GM18505 (cell line): ENCODE measurements around the gene CDKN2B-AS1.
"Not testable (repeated sequence)": the region's sequence is repeated elsewhere in the genome, so short reads cannot be mapped to it uniquely, and the experiment has no call there.

Experiments used
- ATAC-seq: cut with Tn5 transposase; IDR thresholded peaks from one replicate; pipeline ENCODE4 v1.9.1; 2021; ENCODE audit not compliant: unreplicated experiment
- POLR2A ChIP-seq: IDR thresholded peaks from 4 replicates; pipeline ENCODE4 v1.6.1; 2011; ENCODE audit warnings: borderline replicate concordance; ENCODE audit not compliant: insufficient read depth, insufficient read length; ENCODE audit errors: extremely low read depth

Gene CDKN2B-AS1

GRCh38 chr9:22050924-22051323 is 56.3 kb downstream of the CDKN2B-AS1 start:
- TF ChIP-seq POLR2A = no peak

DNA sequence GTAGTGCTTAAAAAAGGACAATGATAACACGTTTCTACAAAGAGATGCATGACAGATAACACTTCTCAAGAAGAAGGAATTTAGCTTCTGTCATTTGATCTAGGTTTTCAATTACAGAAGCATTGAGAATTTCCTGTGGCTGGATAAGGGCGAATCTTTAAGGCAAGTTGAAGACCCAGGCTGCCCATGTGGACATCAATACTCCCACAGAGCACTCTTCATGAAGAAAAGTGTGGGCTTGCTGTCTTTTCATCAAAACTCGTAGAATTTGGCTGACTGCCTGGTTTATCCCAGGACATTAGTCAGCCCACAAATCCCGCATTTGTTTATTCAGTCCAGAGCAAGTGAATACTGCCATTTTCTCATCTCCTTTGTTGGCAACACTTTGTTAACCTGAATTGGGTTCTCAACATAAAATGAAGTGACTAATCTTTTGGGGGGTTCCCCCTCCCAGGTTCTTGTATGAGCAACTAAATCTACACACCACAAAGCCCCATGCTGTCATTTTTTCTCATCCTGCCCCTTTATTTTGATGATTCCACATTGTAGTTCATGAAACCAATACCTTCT is 57.9 kb downstream of the CDKN2B-AS1 start:
- no peak for ATAC-seq
- no peak for TF ChIP-seq POLR2A

More at GRCh38 chr9:22050924-22051323, 56.3 kb downstream of the CDKN2B-AS1 start:
- peak; percentile 84 for ATAC-seq

- no peak for TF ChIP-seq POLR2A
- ATAC-seq = no peak
These were observed 58.6 kb downstream of the CDKN2B-AS1 start for GRCh38 chr9:22053178-22053577.

DNA sequence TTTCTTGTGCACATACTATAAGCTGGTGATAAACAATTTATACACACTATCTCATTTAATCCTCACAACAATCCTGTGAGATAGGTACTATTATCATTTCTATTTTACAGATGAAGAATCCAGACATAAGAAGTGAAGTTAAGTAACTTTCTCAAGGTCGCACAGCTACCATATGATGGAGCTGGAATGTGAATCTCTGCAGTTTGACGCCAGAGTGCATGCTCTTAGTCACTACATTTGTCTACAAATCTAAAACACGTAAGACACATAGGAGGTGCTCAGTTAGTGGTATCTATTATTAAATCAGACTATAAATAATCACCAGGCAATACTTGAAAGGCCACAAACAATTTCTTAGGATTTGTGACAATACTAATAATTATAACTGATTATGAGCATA is 59.5 kb downstream of the CDKN2B-AS1 start:
- ATAC-seq = no peak
- TF ChIP-seq POLR2A = no peak

DNA sequence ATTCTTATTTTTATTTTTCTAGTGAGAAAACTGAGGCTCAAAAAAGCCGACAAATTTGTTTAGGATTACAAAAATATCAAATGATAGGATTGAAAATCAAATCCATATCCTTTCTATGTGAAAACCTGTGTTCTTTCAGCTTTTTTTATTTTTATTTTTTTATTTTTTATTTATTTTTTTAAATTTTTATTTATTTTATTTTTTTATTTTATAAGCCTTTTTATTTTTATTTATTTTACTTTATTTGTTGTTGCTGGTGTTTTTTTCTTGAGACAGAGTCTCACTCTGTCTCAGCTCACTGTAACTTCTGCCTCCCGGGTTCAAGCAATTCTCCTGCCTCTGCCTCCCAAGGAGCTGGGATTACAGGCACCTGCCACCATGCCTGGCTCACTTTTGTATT is 59.9 kb downstream of the CDKN2B-AS1 start:
- no peak for ATAC-seq
- no peak for TF ChIP-seq POLR2A

DNA sequence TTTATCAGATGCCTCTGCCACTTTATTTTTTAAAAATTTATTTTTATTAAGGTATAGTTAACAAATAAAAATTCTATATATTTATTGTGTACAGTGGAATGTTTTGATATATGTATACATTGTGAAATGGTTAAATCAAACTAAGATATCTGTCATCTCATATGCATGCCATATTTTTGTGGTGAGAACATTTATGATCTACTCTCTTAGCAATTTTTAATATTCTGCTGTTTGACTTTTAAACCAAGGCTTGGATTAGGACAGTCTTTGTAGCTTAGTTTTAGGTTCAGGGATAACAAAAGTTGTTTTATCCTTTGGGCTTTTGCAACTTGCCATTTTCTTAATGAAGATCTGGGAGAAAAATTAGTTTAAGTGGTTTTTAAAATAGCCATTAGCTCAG is 60.5 kb downstream of the CDKN2B-AS1 start:
- ATAC-seq = no peak
- no peak for TF ChIP-seq POLR2A

DNA sequence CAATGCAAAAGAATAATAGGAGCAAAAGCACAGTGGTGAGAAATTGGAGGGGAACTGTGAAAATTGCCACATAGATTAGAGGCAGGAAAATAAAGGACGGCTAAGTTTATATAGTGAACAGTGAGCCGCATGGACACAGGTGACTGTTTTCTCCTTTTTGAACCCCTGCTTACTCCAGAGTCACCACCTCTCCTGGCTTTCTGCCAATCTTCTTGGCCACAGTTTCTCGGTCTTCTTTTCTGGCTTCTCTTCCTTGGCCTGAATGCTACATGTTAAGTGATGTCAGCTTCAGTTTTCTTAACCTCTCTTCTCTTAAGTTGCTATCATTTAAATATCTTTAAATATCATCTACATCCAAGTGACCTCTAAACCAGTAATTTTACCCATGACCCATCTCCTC is 61.8 kb downstream of the CDKN2B-AS1 start:
- TF ChIP-seq POLR2A = no peak
- no peak for ATAC-seq

- ATAC-seq = not testable (repeated sequence)
These were observed 63.4 kb downstream of the CDKN2B-AS1 start for GRCh38 chr9:22057972-22058371.

GRCh38 chr9:22060831-22061383 is 66.3 kb downstream of the CDKN2B-AS1 start:
- TF ChIP-seq POLR2A = no peak
- no peak for ATAC-seq

GRCh38 chr9:22064957-22065356 is 70.4 kb downstream of the CDKN2B-AS1 start:
- ATAC-seq = no peak
- TF ChIP-seq POLR2A = no peak

DNA sequence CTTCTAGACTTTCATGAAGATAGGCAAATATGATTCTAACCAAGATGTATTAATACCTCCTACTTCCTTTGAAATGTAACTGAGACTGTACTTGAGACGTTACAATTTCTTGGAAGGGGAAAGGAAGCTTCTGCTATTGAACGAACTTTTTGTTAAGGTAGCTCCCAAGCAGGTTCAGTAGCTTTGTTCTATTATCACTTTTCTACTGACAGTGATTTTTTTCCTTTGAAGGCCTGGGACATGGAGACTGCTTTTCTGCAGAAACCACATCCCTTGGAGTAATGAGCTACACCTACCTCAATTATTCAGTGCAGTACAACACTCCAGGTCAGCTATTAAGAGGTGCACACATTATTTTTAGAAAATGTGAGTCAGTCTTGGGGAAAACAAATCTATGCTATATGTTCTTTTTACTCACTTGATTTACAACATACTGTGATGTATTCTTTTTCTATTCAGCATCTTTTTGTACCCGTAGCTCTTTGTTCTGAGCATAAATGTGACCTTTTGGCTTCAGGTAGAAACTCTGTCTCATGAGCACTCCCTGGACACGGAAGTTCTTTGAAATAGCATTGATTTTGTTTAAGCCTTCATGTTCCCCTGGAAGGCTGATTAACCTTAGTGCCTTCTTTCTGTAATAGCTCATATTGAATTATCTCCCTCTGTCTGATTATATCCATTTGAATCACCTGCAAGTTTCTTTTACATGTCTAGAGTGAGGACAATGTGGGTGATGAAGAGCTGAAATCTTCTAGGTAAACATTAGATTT is 71.0 kb downstream of the CDKN2B-AS1 start:
- ATAC-seq = no peak
- TF ChIP-seq POLR2A = no peak

DNA sequence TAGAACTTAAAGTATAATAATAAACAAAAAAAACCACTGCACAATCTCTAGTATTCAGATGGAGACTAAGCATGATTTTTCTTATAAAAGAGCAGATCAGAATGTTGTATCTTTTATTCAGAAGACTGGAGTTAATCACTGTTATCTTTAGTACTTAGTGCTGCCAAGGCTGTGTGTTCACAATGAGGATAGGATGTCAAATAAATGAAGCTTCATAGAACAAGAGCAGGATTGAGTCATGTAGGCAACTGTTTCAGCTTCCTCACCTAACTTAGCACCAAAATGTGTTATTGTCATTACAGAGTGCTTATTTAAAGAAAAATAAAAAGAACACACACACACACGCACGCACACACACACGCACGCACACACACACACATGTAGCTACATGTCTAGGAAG is 72.6 kb downstream of the CDKN2B-AS1 start:
- TF ChIP-seq POLR2A = no peak
- no peak for ATAC-seq

DNA sequence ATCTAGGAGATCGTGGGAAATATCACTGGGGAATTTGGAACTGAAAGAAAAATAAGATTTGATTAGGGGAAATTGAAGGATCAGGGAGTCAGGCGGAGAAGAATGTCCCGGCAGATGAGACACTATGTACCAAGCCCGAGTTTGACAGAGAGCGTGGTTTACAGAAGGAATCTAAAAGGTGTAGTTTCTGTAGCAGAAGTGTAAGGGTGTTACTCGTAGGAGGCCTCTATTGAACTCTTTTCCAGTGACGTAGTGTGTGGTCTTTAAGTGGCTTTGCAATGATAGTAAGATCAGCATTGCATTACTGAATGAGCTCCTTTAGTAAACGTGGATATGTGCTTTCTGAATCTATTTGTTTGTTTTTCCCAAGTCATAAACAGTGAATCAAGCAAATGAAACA is 73.8 kb downstream of the CDKN2B-AS1 start:
- no peak for ATAC-seq
- no peak for TF ChIP-seq POLR2A

DNA sequence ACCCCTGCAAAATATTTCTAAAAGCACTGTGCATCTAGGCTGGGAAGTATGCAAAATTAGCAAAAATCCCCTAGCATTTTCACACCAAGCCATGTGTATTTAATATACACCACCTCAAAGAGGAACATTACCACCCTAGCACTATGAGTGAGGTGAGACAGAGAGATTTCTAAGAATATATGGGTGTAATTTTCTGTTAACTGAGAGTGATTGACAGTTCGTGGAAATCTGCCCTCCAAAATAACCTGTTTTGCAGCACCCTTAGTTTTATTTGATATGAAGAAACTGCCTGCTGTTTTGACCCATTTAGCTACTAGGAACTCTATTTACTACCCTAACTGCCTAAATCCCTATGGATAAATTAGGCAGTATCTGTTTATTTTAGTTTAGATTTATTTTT is 78.8 kb downstream of the CDKN2B-AS1 start:
- no peak for ATAC-seq
- TF ChIP-seq POLR2A = no peak

DNA sequence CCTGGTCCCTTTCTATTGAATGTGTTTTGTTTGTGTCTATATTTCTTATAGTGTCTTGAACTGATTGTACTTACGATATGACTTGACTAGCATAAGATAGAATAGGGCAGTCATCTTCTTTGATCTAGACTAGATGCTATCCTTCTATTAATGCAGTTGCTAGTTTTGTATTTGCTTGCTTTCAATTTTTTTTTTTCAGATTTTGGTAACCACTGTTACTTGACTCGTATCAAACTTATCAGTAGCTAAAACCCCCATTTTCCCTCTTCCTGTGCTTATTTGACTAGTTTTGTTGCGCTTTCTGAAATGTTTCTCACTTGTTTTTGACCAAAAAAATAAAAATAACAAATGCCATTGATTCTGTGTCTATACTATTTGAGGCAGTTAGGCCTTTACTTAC is 83.5 kb downstream of the CDKN2B-AS1 start:
- ATAC-seq = no peak
- TF ChIP-seq POLR2A = no peak

DNA sequence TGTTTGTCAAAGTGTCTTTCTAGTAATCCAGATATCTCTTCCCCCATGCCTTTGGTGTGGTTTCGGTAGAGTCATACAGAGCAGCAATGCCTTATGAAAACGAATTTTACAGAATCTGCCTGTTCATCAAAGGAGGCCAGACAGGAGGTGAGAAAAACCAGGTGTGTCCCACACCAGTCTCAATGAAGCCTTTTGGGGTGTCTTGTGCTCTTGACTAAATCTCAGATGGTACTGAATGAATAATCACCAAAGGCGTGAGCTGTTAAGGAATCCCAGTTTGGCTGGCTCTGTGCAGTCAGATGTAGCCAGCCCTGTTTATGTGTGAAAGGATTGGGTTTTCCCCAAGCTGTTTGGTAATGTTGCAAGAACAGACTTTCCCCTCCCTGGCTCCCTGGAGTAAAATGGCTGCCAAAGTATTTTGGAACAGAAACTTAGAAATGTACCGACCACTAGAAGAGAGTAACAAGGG is 85.3 kb downstream of the CDKN2B-AS1 start:
- TF ChIP-seq POLR2A = no peak
- peak; percentile 89 for ATAC-seq
